CD4-positive, alpha-beta memory T cell (primary cell): ENCODE results near the gene ACSL3. TPM values are rescaled to one million over a fixed set of nuclear protein-coding genes. Genes with fewer than 3 reads are reported as not detected.

Source experiments
- CTCF ChIA-PET: fragments of 350-600 bp; sonication (Branson Sonifier 250); formaldehyde crosslinking; loops from one replicate; lab custom pipeline; 2021; ENCODE audit warnings: inconsistent platforms; ENCODE audit not compliant: partially characterized antibody; lab: Charles Lee
- POLR2A ChIA-PET: fragments of 350-600 bp; sonication (Branson Sonifier 250); formaldehyde crosslinking; loops from one replicate; lab custom pipeline; 2021; ENCODE audit not compliant: partially characterized antibody; lab: Charles Lee
- DNase-seq, 5 donors: peaks; one replicate each; pipeline versions ENCODE4 v3.0.0 to v3.0.0-alpha.2; 2020 to 2022; ENCODE audit warnings: mixed read lengths in 1 of 5
- H3K27ac ChIP-seq: one replicate; pipeline ENCODE4 v1.7.0; 2013; ENCODE audit warnings: low read depth, low read length
- H3K27me3 ChIP-seq: 2 replicates; pipeline ENCODE4 v1.7.0; 2013; ENCODE audit warnings: mild to moderate bottlenecking, low read length, moderate library complexity; ENCODE audit not compliant: insufficient read depth
- H3K36me3 ChIP-seq: 2 replicates; pipeline ENCODE4 v1.7.0; 2013; ENCODE audit warnings: mild to moderate bottlenecking, low read length, moderate library complexity; ENCODE audit not compliant: insufficient read depth
- H3K4me1 ChIP-seq: 2 replicates; pipeline ENCODE4 v1.7.0; 2013; ENCODE audit warnings: mild to moderate bottlenecking, low read length, moderate library complexity; ENCODE audit not compliant: insufficient read depth
- H3K4me3 ChIP-seq, 2 donors: one replicate each; pipeline ENCODE4 v1.7.0; 2013; ENCODE audit warnings: low read length in 2 of 2, mild to moderate bottlenecking in 1 of 2
- H3K9me3 ChIP-seq, 2 donors: one replicate each; pipeline ENCODE4 v1.7.0; 2013; ENCODE audit warnings: low read length in 2 of 2, control low read depth in 1 of 2; ENCODE audit not compliant: control insufficient read depth in 1 of 2
- H3K27ac Mint-ChIP-seq, 7 donors: one replicate each; pipeline ENCODE4 v1.8.0; 2020 to 2021; ENCODE audit warnings: mixed read lengths in 7 of 7, mild to moderate bottlenecking in 6 of 7, inconsistent platforms in 3 of 7, moderate library complexity in 3 of 7
- H3K27me3 Mint-ChIP-seq, 2 donors: one replicate each; pipeline ENCODE4 v1.8.0; 2020 to 2021; ENCODE audit warnings: mixed read lengths in 2 of 2
- H3K36me3 Mint-ChIP-seq, 2 donors: one replicate each; pipeline ENCODE4 v1.8.0; 2020 to 2021; ENCODE audit warnings: mixed read lengths in 2 of 2, inconsistent platforms in 1 of 2, mild to moderate bottlenecking in 1 of 2
- H3K4me1 Mint-ChIP-seq, 4 donors: one replicate each; pipeline ENCODE4 v1.8.0; 2020 to 2021; ENCODE audit warnings: mixed read lengths in 4 of 4, mild to moderate bottlenecking in 1 of 4
- H3K4me3 Mint-ChIP-seq, 8 donors: one replicate each; pipeline ENCODE4 v1.8.0; 2020 to 2021; ENCODE audit warnings: mixed read lengths in 8 of 8, mild to moderate bottlenecking in 7 of 8, moderate library complexity in 6 of 8, inconsistent platforms in 3 of 8
- H3K9me3 Mint-ChIP-seq, 8 donors: one replicate each; pipeline ENCODE4 v1.8.0; 2020 to 2021; ENCODE audit warnings: mixed read lengths in 8 of 8, mild to moderate bottlenecking in 5 of 8, inconsistent platforms in 3 of 8, moderate library complexity in 1 of 8
- intact Hi-C: fragments of 100-400 bp; cut with micrococcal nuclease; formaldehyde crosslinking; loops from one replicate; pipeline ENCODE4 v1.15.1; 2023
- polyA plus RNA-seq, 2 donors: library from polyadenylated mRNA; unstranded; fragments of 300-500 nt; fragmentation: Illumina TruSeq; gene quantifications; one replicate each; pipeline ENCODE4 v1.2.3, GENCODE V29; 2021
- total RNA-seq, 2 experiments: library from RNA; stranded (reverse); gene quantifications; one replicate each; pipeline ENCODE4 v1.2.3, GENCODE V29; 2021

Gene ACSL3
- total and polyA plus RNA-seq, 4 experiments from 2014 or later: 24.8 to 30.9 (median 25.8) TPM

- H3K9me3 Mint-ChIP-seq: no peaks in the 10 kb centered on the region
- H3K4me1 ChIP-seq: no peaks in the 10 kb centered on the region
- H3K9me3 ChIP-seq: no peaks in the 10 kb centered on the region
- CTCF ChIA-PET: interaction anchor here (0.9 to 1.1 kb wide), 2 partner anchors 21 to 174 kb away, joined by 3 to 4 read pairs; no protein-coding TSS in a partner anchor
- H3K36me3 Mint-ChIP-seq: no peaks in the 10 kb centered on the region
- no peak overlapping the region for H3K4me3 Mint-ChIP-seq
- no peak overlapping the region for H3K27ac ChIP-seq
- no peaks in the 10 kb centered on the region for H3K36me3 ChIP-seq
- POLR2A ChIA-PET: no interaction called here
- no peaks in the 10 kb centered on the region for H3K27me3 Mint-ChIP-seq
- no peak overlapping the region for H3K27ac Mint-ChIP-seq
- H3K4me3 ChIP-seq: no peak overlapping the region
- no peaks in the 10 kb centered on the region for H3K27me3 ChIP-seq
- H3K4me1 Mint-ChIP-seq: peaks cover 33 to 60% (median 42%) of the 10 kb centered on the region in 4 donors
- no peak for DNase-seq
- intact Hi-C loops: no loop called here
Observed at GRCh38 chr2:222882484-222882928, 21.7 kb downstream of the ACSL3 start.

- no peaks in the 10 kb centered on the region for H3K9me3 Mint-ChIP-seq
- no peak overlapping the region for H3K27ac Mint-ChIP-seq
- H3K36me3 Mint-ChIP-seq: peaks cover 0 to 3% of the 10 kb centered on the region in 2 donors
- Histone ChIP-seq H3K36me3 (no peaks in the 10 kb centered on the region), H3K4me1 (no peaks in the 10 kb centered on the region), H3K27me3 (no peaks in the 10 kb centered on the region), H3K27ac (no peak overlapping the region), H3K4me3 (no peak overlapping the region), H3K9me3 (no peaks in the 10 kb centered on the region)
- ChIA-PET CTCF (interaction anchor here (0.9 kb wide), 1 partner anchor 22 kb away, joined by 4 read pairs; no protein-coding TSS in a partner anchor), POLR2A (no interaction called here)
- peak overlapping the region in 1 of 8 donors; percentile 48 for H3K4me3 Mint-ChIP-seq
- intact Hi-C loops: no loop called here
- DNase-seq: no peak
- H3K4me1 Mint-ChIP-seq: peaks cover 31 to 53% (median 39%) of the 10 kb centered on the region in 4 donors
- no peaks in the 10 kb centered on the region for H3K27me3 Mint-ChIP-seq
Observed at GRCh38 chr2:222883420-222883819, 22.6 kb downstream of the ACSL3 start.

- peaks cover 28 to 48% (median 33%) of the 10 kb centered on the region in 4 donors for H3K4me1 Mint-ChIP-seq
- no peaks in the 10 kb centered on the region for H3K27me3 ChIP-seq
- H3K36me3 Mint-ChIP-seq: peaks cover under 1 to 3% of the 10 kb centered on the region in 2 donors
- no peak overlapping the region for H3K27ac ChIP-seq
- H3K4me1 ChIP-seq: no peaks in the 10 kb centered on the region
- H3K36me3 ChIP-seq: no peaks in the 10 kb centered on the region
- no peaks in the 10 kb centered on the region for H3K9me3 Mint-ChIP-seq
- DNase-seq: no peak
- no peaks in the 10 kb centered on the region for H3K27me3 Mint-ChIP-seq
- ChIA-PET CTCF (no interaction called here), POLR2A (no interaction called here)
- H3K4me3 ChIP-seq: no peak overlapping the region
- H3K27ac Mint-ChIP-seq: peak overlapping the region in 1 of 7 donors; percentile 16
- intact Hi-C loops: no loop called here
- H3K9me3 ChIP-seq: no peaks in the 10 kb centered on the region
- no peak overlapping the region for H3K4me3 Mint-ChIP-seq
Observed at GRCh38 chr2:222884114-222884771, 23.4 kb downstream of the ACSL3 start.

- Histone ChIP-seq H3K4me3 (no peak overlapping the region), H3K27me3 (no peaks in the 10 kb centered on the region), H3K9me3 (no peaks in the 10 kb centered on the region), H3K36me3 (no peaks in the 10 kb centered on the region), H3K27ac (no peak overlapping the region), H3K4me1 (no peaks in the 10 kb centered on the region)
- peaks cover 6 to 7% of the 10 kb centered on the region in 2 donors for H3K36me3 Mint-ChIP-seq
- POLR2A ChIA-PET: interaction anchor here (0.6 kb wide), 1 partner anchor 105 kb away, joined by 3 read pairs; no protein-coding TSS in a partner anchor
- no peak overlapping the region for H3K4me3 Mint-ChIP-seq
- intact Hi-C loops: no loop called here
- peaks cover 27 to 41% (median 29%) of the 10 kb centered on the region in 4 donors for H3K4me1 Mint-ChIP-seq
- no peaks in the 10 kb centered on the region for H3K27me3 Mint-ChIP-seq
- DNase-seq: no peak
- no peak overlapping the region for H3K27ac Mint-ChIP-seq
- CTCF ChIA-PET: interaction anchor here (1.1 to 1.5 kb wide), 2 partner anchors 18 to 194 kb away, joined by 3 to 4 read pairs; no protein-coding TSS in a partner anchor
- no peaks in the 10 kb centered on the region for H3K9me3 Mint-ChIP-seq
Observed at GRCh38 chr2:222884805-222885424, 24.1 kb downstream of the ACSL3 start.

GRCh38 chr2:222887124-222887523, 26.3 kb downstream of the ACSL3 start:
- Mint-ChIP-seq H3K4me3 (no peak overlapping the region), H3K27me3 (no peaks in the 10 kb centered on the region), H3K4me1 (peaks cover 22 to 39% (median 29%) of the 10 kb centered on the region in 4 donors), H3K36me3 (peaks cover 6 to 7% of the 10 kb centered on the region in 2 donors), H3K27ac (peak overlapping the region in 1 of 7 donors; percentile 7), H3K9me3 (no peaks in the 10 kb centered on the region)
- POLR2A ChIA-PET: no interaction called here
- no peak overlapping the region for H3K27ac ChIP-seq
- H3K4me3 ChIP-seq: no peak overlapping the region
- H3K36me3 ChIP-seq: no peaks in the 10 kb centered on the region
- intact Hi-C loops: no loop called here
- H3K4me1 ChIP-seq: no peaks in the 10 kb centered on the region
- H3K27me3 ChIP-seq: no peaks in the 10 kb centered on the region
- H3K9me3 ChIP-seq: no peaks in the 10 kb centered on the region
- DNase-seq: no peak
- CTCF ChIA-PET: no interaction called here

- H3K4me1 Mint-ChIP-seq: peaks cover 22 to 40% (median 32%) of the 10 kb centered on the region in 4 donors
- intact Hi-C loops: no loop called here
- H3K27ac ChIP-seq: no peak overlapping the region
Observed at GRCh38 chr2:222888716-222889115, 27.9 kb downstream of the ACSL3 start.

GRCh38 chr2:222891890-222892289, 31.1 kb downstream of the ACSL3 start:
- no peaks in the 10 kb centered on the region for H3K9me3 Mint-ChIP-seq
- no peaks in the 10 kb centered on the region for H3K27me3 Mint-ChIP-seq
- no peak for DNase-seq
- ChIA-PET POLR2A (no interaction called here), CTCF (interaction anchor here (1.0 to 1.7 kb wide), 2 partner anchors 10 to 11 kb away, joined by 3 to 5 read pairs; no protein-coding TSS in a partner anchor)
- no peak overlapping the region for H3K27ac Mint-ChIP-seq
- H3K9me3 ChIP-seq: no peaks in the 10 kb centered on the region
- H3K4me1 ChIP-seq: no peaks in the 10 kb centered on the region
- no peak overlapping the region for H3K4me3 ChIP-seq
- peaks cover 17 to 31% (median 23%) of the 10 kb centered on the region in 4 donors for H3K4me1 Mint-ChIP-seq
- intact Hi-C loops: no loop called here
- no peak overlapping the region for H3K4me3 Mint-ChIP-seq
- no peaks in the 10 kb centered on the region for H3K36me3 ChIP-seq
- H3K27me3 ChIP-seq: no peaks in the 10 kb centered on the region
- no peak overlapping the region for H3K27ac ChIP-seq
- H3K36me3 Mint-ChIP-seq: peaks cover 6 to 7% of the 10 kb centered on the region in 2 donors

More at GRCh38 chr2:222888716-222889115, 27.9 kb downstream of the ACSL3 start:
- Histone ChIP-seq H3K9me3 (no peaks in the 10 kb centered on the region), H3K4me3 (no peak overlapping the region), H3K4me1 (no peaks in the 10 kb centered on the region), H3K27me3 (no peaks in the 10 kb centered on the region), H3K36me3 (no peaks in the 10 kb centered on the region)
- Mint-ChIP-seq H3K27ac (no peak overlapping the region), H3K27me3 (no peaks in the 10 kb centered on the region), H3K9me3 (no peaks in the 10 kb centered on the region), H3K4me3 (no peak overlapping the region), H3K36me3 (peaks cover 6 to 7% of the 10 kb centered on the region in 2 donors)
- ChIA-PET POLR2A (no interaction called here), CTCF (interaction anchor here (2.3 kb wide), 1 partner anchor 14 kb away, joined by 9 read pairs; no protein-coding TSS in a partner anchor)
- DNase-seq: no peak
